Parathyroid adenoma (tissue), 2 donors: ENCODE results near the gene TIMM10B.
A peak's percentile ranks its signal among the peaks of the same experiment; 100 is the strongest.

Source experiments
- H2AFZ ChIP-seq: fragments of 300-600 bp; sonication (generic); one replicate; pipeline ENCODE4 v1.7.0; 2017; ENCODE audit warnings: antibody characterized with exemption, mild to moderate bottlenecking
- H3K27ac ChIP-seq: fragments of 300-600 bp; sonication (generic); one replicate; pipeline ENCODE4 v1.7.0; 2017
- H3K27me3 ChIP-seq: fragments of 300-600 bp; sonication (generic); one replicate; pipeline ENCODE4 v1.7.0; 2017; ENCODE audit warnings: low read length; ENCODE audit not compliant: control insufficient read depth, insufficient read depth
- H3K36me3 ChIP-seq: fragments of 300-600 bp; sonication (generic); one replicate; pipeline ENCODE4 v1.7.0; 2017; ENCODE audit warnings: low read length; ENCODE audit not compliant: control insufficient read depth, insufficient read depth
- H3K4me1 ChIP-seq: fragments of 300-600 bp; sonication (generic); one replicate; pipeline ENCODE4 v1.7.0; 2017; ENCODE audit warnings: control low read depth
- H3K4me2 ChIP-seq: fragments of 300-600 bp; sonication (generic); one replicate; pipeline ENCODE4 v1.7.0; 2017; ENCODE audit warnings: low read length
- H3K4me3 ChIP-seq: fragments of 300-600 bp; sonication (generic); one replicate; pipeline ENCODE4 v1.7.0; 2017; ENCODE audit warnings: low read depth, low read length
- H3K79me2 ChIP-seq: fragments of 300-600 bp; sonication (generic); one replicate; pipeline ENCODE4 v1.7.0; 2017; ENCODE audit warnings: control low read depth
- H3K9ac ChIP-seq: fragments of 300-600 bp; sonication (generic); one replicate; pipeline ENCODE4 v1.7.0; 2017; ENCODE audit warnings: mild to moderate bottlenecking
- H3K9me3 ChIP-seq: fragments of 300-600 bp; sonication (generic); one replicate; pipeline ENCODE4 v1.7.0; 2017; ENCODE audit warnings: low read length; ENCODE audit not compliant: control insufficient read depth
- TF ChIP-seq, protein P1 (sequence below): fragments of 300-600 bp; sonication (generic); IDR thresholded peaks from one replicate; pipeline ENCODE4 v1.7.0; 2017; ENCODE audit warnings: antibody characterized with exemption, mild to moderate bottlenecking
- donor health status: primary hyperparathyroidism.

Gene TIMM10B

GRCh38 chr11:6481924-6482275, 599 bp downstream of the TIMM10B start:
- Histone ChIP-seq H3K4me2 (peak overlapping the region; percentile 84), H2AFZ (peak overlapping the region; percentile 73), H3K4me3 (peak overlapping the region; percentile 84), H3K4me1 (peaks cover 4% of the 10 kb centered on the region), H3K27me3 (no peaks in the 10 kb centered on the region), H3K9me3 (no peaks in the 10 kb centered on the region), H3K36me3 (no peaks in the 10 kb centered on the region), H3K79me2 (peaks cover 10% of the 10 kb centered on the region), H3K27ac (peak overlapping the region; percentile 72), H3K9ac (no peak overlapping the region)
- TF ChIP-seq, protein P1, sequence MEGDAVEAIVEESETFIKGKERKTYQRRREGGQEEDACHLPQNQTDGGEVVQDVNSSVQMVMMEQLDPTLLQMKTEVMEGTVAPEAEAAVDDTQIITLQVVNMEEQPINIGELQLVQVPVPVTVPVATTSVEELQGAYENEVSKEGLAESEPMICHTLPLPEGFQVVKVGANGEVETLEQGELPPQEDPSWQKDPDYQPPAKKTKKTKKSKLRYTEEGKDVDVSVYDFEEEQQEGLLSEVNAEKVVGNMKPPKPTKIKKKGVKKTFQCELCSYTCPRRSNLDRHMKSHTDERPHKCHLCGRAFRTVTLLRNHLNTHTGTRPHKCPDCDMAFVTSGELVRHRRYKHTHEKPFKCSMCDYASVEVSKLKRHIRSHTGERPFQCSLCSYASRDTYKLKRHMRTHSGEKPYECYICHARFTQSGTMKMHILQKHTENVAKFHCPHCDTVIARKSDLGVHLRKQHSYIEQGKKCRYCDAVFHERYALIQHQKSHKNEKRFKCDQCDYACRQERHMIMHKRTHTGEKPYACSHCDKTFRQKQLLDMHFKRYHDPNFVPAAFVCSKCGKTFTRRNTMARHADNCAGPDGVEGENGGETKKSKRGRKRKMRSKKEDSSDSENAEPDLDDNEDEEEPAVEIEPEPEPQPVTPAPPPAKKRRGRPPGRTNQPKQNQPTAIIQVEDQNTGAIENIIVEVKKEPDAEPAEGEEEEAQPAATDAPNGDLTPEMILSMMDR = no peak

DNA sequence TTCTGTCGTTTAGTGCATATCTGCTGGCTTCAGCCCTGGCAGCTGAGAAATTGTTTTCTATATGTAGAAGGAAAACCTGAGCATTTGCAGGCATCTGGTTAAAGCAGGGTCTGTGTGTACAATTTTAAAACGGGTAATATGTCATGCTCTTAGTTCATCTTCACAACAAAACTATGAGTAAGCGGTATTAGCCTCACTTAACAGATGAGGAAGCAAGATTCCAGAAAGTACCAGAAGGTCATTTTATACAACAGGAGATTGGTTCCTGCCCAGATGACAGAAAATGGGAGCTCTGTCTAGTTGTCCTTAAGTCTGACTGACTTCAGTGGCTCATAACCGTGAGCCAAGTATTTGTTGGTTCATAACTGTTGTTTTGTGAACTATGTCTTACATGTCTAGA, 1.1 kb downstream of the TIMM10B start:
- no peaks in the 10 kb centered on the region for H3K9me3 ChIP-seq
- H3K4me1 ChIP-seq = peaks cover 4% of the 10 kb centered on the region
- H3K4me2 ChIP-seq = peak overlapping the region; percentile 84
- TF ChIP-seq, protein P1 = no peak
- no peak overlapping the region for H3K9ac ChIP-seq
- no peak overlapping the region for H3K27ac ChIP-seq
- no peak overlapping the region for H3K4me3 ChIP-seq
- H3K79me2 ChIP-seq = peaks cover 10% of the 10 kb centered on the region
- H3K27me3 ChIP-seq = no peaks in the 10 kb centered on the region
- no peak overlapping the region for H2AFZ ChIP-seq
- no peaks in the 10 kb centered on the region for H3K36me3 ChIP-seq

GRCh38 chr11:6483015-6483414, 1.7 kb downstream of the TIMM10B start:
- H3K36me3 ChIP-seq = no peaks in the 10 kb centered on the region
- no peaks in the 10 kb centered on the region for H3K27me3 ChIP-seq
- TF ChIP-seq, protein P1 = no peak
- H3K27ac ChIP-seq = no peak overlapping the region
- H3K79me2 ChIP-seq = peaks cover 10% of the 10 kb centered on the region
- H3K4me1 ChIP-seq = peaks cover 4% of the 10 kb centered on the region
- no peak overlapping the region for H3K9ac ChIP-seq
- no peak overlapping the region for H3K4me3 ChIP-seq
- H3K9me3 ChIP-seq = no peaks in the 10 kb centered on the region
- no peak overlapping the region for H3K4me2 ChIP-seq
- no peak overlapping the region for H2AFZ ChIP-seq

DNA sequence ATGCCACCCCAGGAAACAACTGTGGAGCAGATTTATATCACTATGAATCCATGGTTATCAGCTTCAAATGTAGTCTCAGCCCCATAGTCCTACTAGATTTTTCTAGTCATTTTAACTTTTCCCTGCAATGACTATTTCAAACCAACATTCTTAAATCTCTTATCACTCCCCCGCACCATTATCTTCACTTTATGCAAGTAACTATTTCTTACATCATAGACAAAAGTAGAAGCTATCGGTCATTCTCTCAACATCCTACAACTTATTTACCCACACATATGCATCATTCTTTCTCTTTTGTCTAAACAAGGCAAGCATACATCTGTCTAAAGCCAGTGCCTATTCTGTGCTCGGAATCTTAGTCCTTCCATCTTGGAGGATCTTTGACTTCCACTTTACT, 4.4 kb downstream of the TIMM10B start:
- H3K36me3 ChIP-seq = no peaks in the 10 kb centered on the region

GRCh38 chr11:6486256-6486655, 5.0 kb downstream of the TIMM10B start:
- no peaks in the 10 kb centered on the region for H3K27me3 ChIP-seq
- H2AFZ ChIP-seq = no peak overlapping the region
- no peak overlapping the region for H3K27ac ChIP-seq
- TF ChIP-seq, protein P1 = no peak
- H3K4me3 ChIP-seq = no peak overlapping the region
- no peak overlapping the region for H3K4me2 ChIP-seq
- no peaks in the 10 kb centered on the region for H3K36me3 ChIP-seq
- peaks cover 2% of the 10 kb centered on the region for H3K4me1 ChIP-seq
- no peaks in the 10 kb centered on the region for H3K9me3 ChIP-seq
- peaks cover 7% of the 10 kb centered on the region for H3K79me2 ChIP-seq
- no peak overlapping the region for H3K9ac ChIP-seq

More for the DNA sequence above, 4.4 kb downstream of the TIMM10B start:
- no peak overlapping the region for H2AFZ ChIP-seq
- H3K79me2 ChIP-seq = peaks cover 8% of the 10 kb centered on the region
- TF ChIP-seq, protein P1 = no peak
- no peak overlapping the region for H3K27ac ChIP-seq
- H3K9me3 ChIP-seq = no peaks in the 10 kb centered on the region
- no peak overlapping the region for H3K4me3 ChIP-seq
- no peak overlapping the region for H3K4me2 ChIP-seq
- peaks cover 2% of the 10 kb centered on the region for H3K4me1 ChIP-seq
- no peak overlapping the region for H3K9ac ChIP-seq
- H3K27me3 ChIP-seq = no peaks in the 10 kb centered on the region
